ENCODE measurements around the gene SETD2. TPM values are rescaled to one million over a fixed set of nuclear protein-coding genes. Genes with fewer than 3 reads are reported as not detected.

Gene SETD2
- total RNA-seq, 4 donors from 2014 or later = 70.3 to 92.1 (median 87.3) TPM

GRCh38 chr3:46990573-46991374 is 173.1 kb downstream of the SETD2 start:
- Histone ChIP-seq H3K36me3 (no peaks in the 10 kb centered on the region), H3K4me3 (no peak overlapping the region), H3K27me3 (no peaks in the 10 kb centered on the region), H3K4me1 (no peaks in the 10 kb centered on the region), H3K9me3 (no peaks in the 10 kb centered on the region), H3K27ac (no peak overlapping the region)
- DNase-seq = no peak
- intact Hi-C loops (cut with DNase I; ENCODE audit: low total_unique reads) = no loop called here
- TF ChIP-seq POLR2A (IDR thresholded peaks at IDR 0.05) = no peak

GRCh38 chr3:46989146-46989810 is 174.6 kb downstream of the SETD2 start:
- DNase-seq = no peak
- H3K4me1 ChIP-seq = no peaks in the 10 kb centered on the region
- H3K27me3 ChIP-seq = no peaks in the 10 kb centered on the region
- H3K9me3 ChIP-seq = no peaks in the 10 kb centered on the region
- H3K27ac ChIP-seq = no peak overlapping the region
- no peak for TF ChIP-seq POLR2A (IDR thresholded peaks at IDR 0.05)
- TF ChIP-seq CTCF (IDR thresholded peaks at IDR 0.05) = no peak
- intact Hi-C loops (cut with DNase I; ENCODE audit: low total_unique reads) = no loop called here
- no peak overlapping the region for H3K4me3 ChIP-seq
- no peaks in the 10 kb centered on the region for H3K36me3 ChIP-seq

GRCh38 chr3:46988616-46989015 is 175.3 kb downstream of the SETD2 start:
- TF ChIP-seq CTCF (IDR thresholded peaks at IDR 0.05) (no peak), POLR2A (IDR thresholded peaks at IDR 0.05) (no peak)

GRCh38 chr3:46987743-46988401 is 176.0 kb downstream of the SETD2 start:
- H3K9me3 ChIP-seq = no peaks in the 10 kb centered on the region
- H3K27ac ChIP-seq = no peak overlapping the region
- H3K36me3 ChIP-seq = no peaks in the 10 kb centered on the region
- H3K4me3 ChIP-seq = no peak overlapping the region
- intact Hi-C loops (cut with DNase I; ENCODE audit: low total_unique reads) = no loop called here
- H3K27me3 ChIP-seq = no peaks in the 10 kb centered on the region
- no peaks in the 10 kb centered on the region for H3K4me1 ChIP-seq
- TF ChIP-seq CTCF (IDR thresholded peaks at IDR 0.05) = no peak
- peak in 1 of 2 donors; percentile 41 for DNase-seq

More at GRCh38 chr3:46988616-46989015, 175.3 kb downstream of the SETD2 start:
- intact Hi-C loops (cut with DNase I; ENCODE audit: low total_unique reads) = no loop called here
- H3K9me3 ChIP-seq = no peaks in the 10 kb centered on the region
- no peaks in the 10 kb centered on the region for H3K27me3 ChIP-seq
- H3K4me3 ChIP-seq = no peak overlapping the region
- no peaks in the 10 kb centered on the region for H3K4me1 ChIP-seq
- H3K27ac ChIP-seq = no peak overlapping the region
- DNase-seq = no peak
- no peaks in the 10 kb centered on the region for H3K36me3 ChIP-seq

- H3K4me3 ChIP-seq = no peak overlapping the region
- H3K27me3 ChIP-seq = no peaks in the 10 kb centered on the region
- H3K27ac ChIP-seq = no peak overlapping the region
- no peaks in the 10 kb centered on the region for H3K9me3 ChIP-seq
- TF ChIP-seq CTCF (IDR thresholded peaks at IDR 0.05) (no peak), POLR2A (IDR thresholded peaks at IDR 0.05) (no peak)
- intact Hi-C loops (cut with DNase I; ENCODE audit: low total_unique reads) = no loop called here
- DNase-seq = no peak
- H3K36me3 ChIP-seq = no peaks in the 10 kb centered on the region
- no peaks in the 10 kb centered on the region for H3K4me1 ChIP-seq
Observed at GRCh38 chr3:46987319-46987742, 176.6 kb downstream of the SETD2 start.

Data from uterus (tissue), 4 donors.